ENCODE results near the gene FAM114A2.

The FAM114A2 gene

DNA sequence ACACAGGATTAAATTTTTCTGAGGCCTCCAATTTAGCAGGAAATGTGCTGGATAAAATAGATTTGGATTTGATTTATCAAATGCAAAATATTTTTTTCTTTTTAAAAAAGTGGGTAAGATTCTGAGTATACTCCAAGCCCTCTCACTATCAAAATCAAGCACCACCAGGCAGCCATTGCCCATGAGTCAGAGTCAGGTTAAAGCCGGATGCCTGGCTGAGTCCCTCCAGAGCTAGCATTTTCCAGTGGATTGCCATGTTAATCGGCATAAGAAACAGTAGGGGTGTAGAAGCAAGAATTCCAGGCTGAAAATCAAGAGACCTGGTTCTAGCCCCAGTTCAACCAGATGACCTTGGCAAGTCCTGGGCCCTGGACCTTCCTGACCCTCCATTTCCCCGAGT, 85.3 kb downstream of the FAM114A2 start:
- TF ChIP-seq, protein P1, sequence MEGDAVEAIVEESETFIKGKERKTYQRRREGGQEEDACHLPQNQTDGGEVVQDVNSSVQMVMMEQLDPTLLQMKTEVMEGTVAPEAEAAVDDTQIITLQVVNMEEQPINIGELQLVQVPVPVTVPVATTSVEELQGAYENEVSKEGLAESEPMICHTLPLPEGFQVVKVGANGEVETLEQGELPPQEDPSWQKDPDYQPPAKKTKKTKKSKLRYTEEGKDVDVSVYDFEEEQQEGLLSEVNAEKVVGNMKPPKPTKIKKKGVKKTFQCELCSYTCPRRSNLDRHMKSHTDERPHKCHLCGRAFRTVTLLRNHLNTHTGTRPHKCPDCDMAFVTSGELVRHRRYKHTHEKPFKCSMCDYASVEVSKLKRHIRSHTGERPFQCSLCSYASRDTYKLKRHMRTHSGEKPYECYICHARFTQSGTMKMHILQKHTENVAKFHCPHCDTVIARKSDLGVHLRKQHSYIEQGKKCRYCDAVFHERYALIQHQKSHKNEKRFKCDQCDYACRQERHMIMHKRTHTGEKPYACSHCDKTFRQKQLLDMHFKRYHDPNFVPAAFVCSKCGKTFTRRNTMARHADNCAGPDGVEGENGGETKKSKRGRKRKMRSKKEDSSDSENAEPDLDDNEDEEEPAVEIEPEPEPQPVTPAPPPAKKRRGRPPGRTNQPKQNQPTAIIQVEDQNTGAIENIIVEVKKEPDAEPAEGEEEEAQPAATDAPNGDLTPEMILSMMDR (IDR thresholded peaks at IDR 0.05; ENCODE audit: insufficient read depth, low read length, poor library complexity, severe bottlenecking) = no peak
- H3K36me3 ChIP-seq (ENCODE audit: control insufficient read depth, insufficient read depth, low read length) = no peaks in the 10 kb centered on the region
- no peak for DNase-seq (ENCODE audit: extremely low read depth, insufficient read length)
- H3K4me3 ChIP-seq (replicated peaks; ENCODE audit: low read depth, low read length) = no peak overlapping the region
- H3K27me3 ChIP-seq (replicated peaks; ENCODE audit: control insufficient read depth, insufficient read depth, low read length) = peaks cover 1% of the 10 kb centered on the region; the same call in 1 of the 2 replicates

DNA sequence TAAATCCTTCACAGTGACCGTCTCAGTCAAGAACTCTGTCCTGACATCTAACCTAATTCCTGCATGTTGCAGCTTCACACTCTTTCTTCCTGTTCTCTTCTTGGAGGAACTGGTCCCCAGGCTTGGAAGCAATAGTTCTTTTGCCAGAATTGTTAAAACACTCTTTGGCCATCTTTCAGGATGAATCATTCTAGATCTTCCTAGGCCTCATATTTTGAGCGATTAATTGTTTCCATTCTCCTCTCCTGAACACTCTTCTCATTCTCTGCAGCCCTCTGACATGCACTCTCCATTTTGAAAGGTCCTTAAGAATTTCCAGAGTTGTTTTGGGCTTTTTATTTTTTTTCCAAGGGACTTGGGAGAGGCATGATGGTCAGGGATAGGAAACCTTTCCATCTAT, 85.8 kb downstream of the FAM114A2 start:
- TF ChIP-seq, protein P1 (IDR thresholded peaks at IDR 0.05; ENCODE audit: insufficient read depth, low read length, poor library complexity, severe bottlenecking) = no peak

DNA sequence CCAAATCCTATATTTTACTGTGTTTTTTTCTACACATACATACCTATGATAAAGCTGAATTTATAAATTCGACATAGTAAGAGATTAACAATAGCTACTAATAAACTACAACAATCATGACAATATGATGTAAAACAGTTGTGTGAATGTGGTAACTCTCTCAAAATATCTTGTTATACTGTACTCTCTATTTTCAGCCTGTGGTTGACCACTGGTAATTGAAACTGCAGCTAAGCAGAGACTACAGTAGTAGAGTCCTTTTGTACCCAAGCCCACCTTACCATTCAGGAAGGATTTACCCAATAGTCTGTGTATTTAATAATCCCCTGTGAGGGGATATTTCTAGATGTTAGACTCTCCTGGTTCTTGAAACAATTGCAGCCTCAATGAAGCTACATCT, 86.7 kb downstream of the FAM114A2 start:
- DNase-seq (ENCODE audit: extremely low read depth, insufficient read length) = no peak
- TF ChIP-seq, protein P1 (IDR thresholded peaks at IDR 0.05; ENCODE audit: insufficient read depth, low read length, poor library complexity, severe bottlenecking) = no peak
- no peaks in the 10 kb centered on the region for H3K36me3 ChIP-seq (ENCODE audit: control insufficient read depth, insufficient read depth, low read length)
- H3K4me3 ChIP-seq (replicated peaks; ENCODE audit: low read depth, low read length) = no peak overlapping the region
- H3K27me3 ChIP-seq (replicated peaks; ENCODE audit: control insufficient read depth, insufficient read depth, low read length) = no peaks in the 10 kb centered on the region; the same call in 1 of the 2 replicates

More for the DNA sequence above, 85.8 kb downstream of the FAM114A2 start:
- H3K4me3 ChIP-seq (replicated peaks; ENCODE audit: low read depth, low read length) = no peak overlapping the region
- H3K27me3 ChIP-seq (replicated peaks; ENCODE audit: control insufficient read depth, insufficient read depth, low read length) = peaks cover under 1% of the 10 kb centered on the region; the same call in 1 of the 2 replicates
- DNase-seq (ENCODE audit: extremely low read depth, insufficient read length) = no peak
- no peaks in the 10 kb centered on the region for H3K36me3 ChIP-seq (ENCODE audit: control insufficient read depth, insufficient read depth, low read length)

DNA sequence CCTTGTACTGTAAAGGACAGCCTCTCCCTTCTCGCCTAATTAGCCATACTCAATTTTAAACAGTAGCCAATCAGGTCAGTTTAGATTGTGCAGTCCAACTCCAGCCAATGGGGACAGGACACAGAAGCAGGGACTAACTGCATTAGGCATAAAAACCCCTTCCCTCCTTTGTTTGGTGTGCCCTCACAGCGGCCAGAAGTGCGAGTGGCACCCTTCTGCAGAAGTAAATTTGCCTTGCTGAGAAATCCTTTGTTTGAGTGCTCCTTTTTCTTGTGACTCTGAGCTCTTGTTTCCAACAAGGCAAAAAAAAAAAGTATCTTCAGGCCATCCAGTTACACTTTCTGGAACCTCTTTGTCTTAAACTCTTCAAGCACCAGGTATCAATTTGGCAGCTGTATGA, 97.4 kb downstream of the FAM114A2 start:
- Histone ChIP-seq H3K36me3 (ENCODE audit: control insufficient read depth, insufficient read depth, low read length) (no peaks in the 10 kb centered on the region), H3K27me3 (replicated peaks; ENCODE audit: control insufficient read depth, insufficient read depth, low read length) (no peaks in the 10 kb centered on the region), H3K4me3 (replicated peaks; ENCODE audit: low read depth, low read length) (no peak overlapping the region)
- no peak for DNase-seq (ENCODE audit: extremely low read depth, insufficient read length)
- TF ChIP-seq, protein P1 (IDR thresholded peaks at IDR 0.05; ENCODE audit: insufficient read depth, low read length, poor library complexity, severe bottlenecking) = no peak

All from GM06990 (cell line).